Pancreas (tissue), 10 donors: ENCODE measurements around the gene DOCK1. TPM values are rescaled to one million over a fixed set of nuclear protein-coding genes. Genes with fewer than 3 reads are reported as not detected.

Source experiments
- ATAC-seq, 4 donors: fragments of 200-7000 bp; cut with Tn5 transposase; one replicate each; pipeline versions ENCODE4 v1.8.0 to v1.9.1; 2020; ENCODE audit warnings: mild to moderate bottlenecking in 4 of 4, moderate library complexity in 4 of 4
- DNase-seq, 6 donors: peaks; one replicate each; pipeline ENCODE4 v3.0.0-alpha.2; 2020
- FAIRE-seq: peaks from 2 replicates; lab custom pipeline; 2012; peaks lifted over from hg19 to GRCh38; lab: Jason Lieb, UNC
- H3K27ac ChIP-seq, 4 donors: fragments of 200-600 bp; sonication (generic); 1 replicate in 3 of 4; 2 replicates in 1 of 4; pipeline versions ENCODE4 v1.5.0 to v1.8.0; 2020
- H3K27me3 ChIP-seq, 4 donors: fragments of 200-600 bp; one replicate each; pipeline ENCODE4 v1.8.0; 2021
- H3K36me3 ChIP-seq, 3 donors: fragments of 200-600 bp; sonication (generic) in 1 of 3; one replicate each; pipeline versions ENCODE4 v1.5.0 to v1.8.0; 2020 to 2021
- H3K4me1 ChIP-seq, 3 donors: fragments of 200-600 bp; one replicate each; pipeline ENCODE4 v1.8.0; 2021
- H3K4me3 ChIP-seq, 4 donors: fragments of 200-600 bp; sonication (generic) in 2 of 4; one replicate each; pipeline versions ENCODE4 v1.5.0 to v1.8.0; 2020 to 2021
- H3K9me3 ChIP-seq, 4 donors: fragments of 200-600 bp; one replicate each; pipeline ENCODE4 v1.8.0; 2021
- WGBS, 2 donors: extraction: QIAGEN DNeasy Blood & Tissue Kit; methylation state at CpG; one replicate each; pipeline ENCODE4 v1.1.7; 2013; 5-methylcytosine and 5-hydroxymethylcytosine counted together
- intact Hi-C, 3 donors: fragments of 100-400 bp; cut with DNase I; formaldehyde crosslinking; loops; one replicate each; pipeline versions ENCODE4 v1.11.1 to v1.14.2; 2022
- polyA plus RNA-seq, 2 donors: library from polyadenylated mRNA; stranded (reverse); fragments of 200-250 nt; gene quantifications; one replicate each; pipeline ENCODE4 v1.2.3, GENCODE V29; 2013
- total RNA-seq, 6 donors: library from RNA; stranded (reverse); fragmentation: NEBNext Ultra II Directional in 4 of 6; extraction: Animal tissue kit (Norgen Biotek cat#: 25700) in 4 of 6; gene quantifications; one replicate each; pipeline versions ENCODE4 v1.2.1 to v1.2.4, GENCODE V29; 2021 to 2023
- TF ChIP-seq, protein P1 (sequence below), 4 donors: fragments of 200-600 bp; sonication (generic) in 3 of 4; IDR thresholded peaks; one replicate each; pipeline versions ENCODE4 v1.5.0 to v1.8.0; 2021; ENCODE audit warnings: antibody characterized with exemption in 4 of 4
- donor health status: healthy with polysubstance abuse.
- donor health status: DM: no; HTN: no; CAD: no; lungs with moderate emphysema.
- donor health status: DM: no; HTN: no; CAD: no.
- donor health status: control.
- donor health status: control.
- donor health status: Bipolar disorder and iron deficiency.
- donor health status: DM: yes; HTN: yes; CAD: no.
- donor health status: DM: no; HTN: no; CAD: no.
- donor health status: DM: no; HTN: no; CAD: no.
- donor health status: DM: yes; HTN: yes; CAD: no.

DOCK1 gene
- total and polyA plus RNA-seq, 8 donors = 12.1 to 38.6 (median 24.2) TPM

DNA sequence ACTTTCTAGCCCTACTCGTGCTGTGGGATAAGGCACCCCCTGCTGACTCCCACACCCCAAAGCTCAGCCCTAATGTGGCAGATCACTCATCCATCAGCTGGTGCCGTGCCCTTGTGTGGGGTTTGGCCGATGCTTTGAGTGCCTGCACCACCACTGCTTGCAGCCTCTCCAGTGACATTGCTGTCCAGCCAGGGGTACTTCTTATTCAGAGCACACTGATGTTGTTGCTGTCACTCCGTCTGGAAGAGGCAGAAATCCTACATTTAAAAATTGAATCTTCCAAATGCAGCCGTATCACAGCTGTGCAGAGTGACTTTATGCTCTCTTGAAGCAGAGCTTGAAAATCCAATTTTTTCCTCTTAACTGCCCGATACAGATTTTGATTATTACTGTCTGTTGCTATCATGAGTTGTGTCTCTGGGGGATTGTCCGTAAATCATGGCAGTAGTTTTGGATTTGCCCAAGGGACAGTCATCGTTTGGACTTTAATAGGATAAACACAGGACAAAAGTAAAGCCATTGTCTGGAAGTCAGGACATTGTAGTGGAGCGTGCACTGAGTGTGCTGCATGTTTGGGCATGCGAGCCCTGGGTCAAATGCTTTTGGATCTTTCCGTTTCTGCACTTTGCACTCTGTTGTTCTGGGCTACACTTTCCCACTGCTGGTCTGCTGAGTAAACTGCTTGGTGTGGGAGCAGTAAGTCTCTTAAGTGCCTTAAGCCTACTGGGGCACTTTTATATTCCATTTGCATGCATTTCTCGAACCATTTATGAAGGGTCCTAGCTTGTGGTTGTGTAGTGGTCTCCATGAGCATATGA is 128.2 kb downstream of the DOCK1 start:
- FAIRE-seq (no peak), DNase-seq (no peak), ATAC-seq (no peak)
- no peak overlapping the region for H3K4me3 ChIP-seq
- H3K36me3 ChIP-seq = peaks cover 0 to 32% (median 4%) of the 10 kb centered on the region in 3 donors
- TF ChIP-seq, protein P1, sequence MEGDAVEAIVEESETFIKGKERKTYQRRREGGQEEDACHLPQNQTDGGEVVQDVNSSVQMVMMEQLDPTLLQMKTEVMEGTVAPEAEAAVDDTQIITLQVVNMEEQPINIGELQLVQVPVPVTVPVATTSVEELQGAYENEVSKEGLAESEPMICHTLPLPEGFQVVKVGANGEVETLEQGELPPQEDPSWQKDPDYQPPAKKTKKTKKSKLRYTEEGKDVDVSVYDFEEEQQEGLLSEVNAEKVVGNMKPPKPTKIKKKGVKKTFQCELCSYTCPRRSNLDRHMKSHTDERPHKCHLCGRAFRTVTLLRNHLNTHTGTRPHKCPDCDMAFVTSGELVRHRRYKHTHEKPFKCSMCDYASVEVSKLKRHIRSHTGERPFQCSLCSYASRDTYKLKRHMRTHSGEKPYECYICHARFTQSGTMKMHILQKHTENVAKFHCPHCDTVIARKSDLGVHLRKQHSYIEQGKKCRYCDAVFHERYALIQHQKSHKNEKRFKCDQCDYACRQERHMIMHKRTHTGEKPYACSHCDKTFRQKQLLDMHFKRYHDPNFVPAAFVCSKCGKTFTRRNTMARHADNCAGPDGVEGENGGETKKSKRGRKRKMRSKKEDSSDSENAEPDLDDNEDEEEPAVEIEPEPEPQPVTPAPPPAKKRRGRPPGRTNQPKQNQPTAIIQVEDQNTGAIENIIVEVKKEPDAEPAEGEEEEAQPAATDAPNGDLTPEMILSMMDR (IDR thresholded peaks at IDR 0.05) = no peak
- H3K27me3 ChIP-seq = no peaks in the 10 kb centered on the region
- intact Hi-C loops = no loop called here
- no peaks in the 10 kb centered on the region for H3K9me3 ChIP-seq
- H3K4me1 ChIP-seq = no peaks in the 10 kb centered on the region
- H3K27ac ChIP-seq = no peak overlapping the region
- 93 to 94% methylated on average over 12 of the region's 12 CpGs for WGBS, 2 donors

DNA sequence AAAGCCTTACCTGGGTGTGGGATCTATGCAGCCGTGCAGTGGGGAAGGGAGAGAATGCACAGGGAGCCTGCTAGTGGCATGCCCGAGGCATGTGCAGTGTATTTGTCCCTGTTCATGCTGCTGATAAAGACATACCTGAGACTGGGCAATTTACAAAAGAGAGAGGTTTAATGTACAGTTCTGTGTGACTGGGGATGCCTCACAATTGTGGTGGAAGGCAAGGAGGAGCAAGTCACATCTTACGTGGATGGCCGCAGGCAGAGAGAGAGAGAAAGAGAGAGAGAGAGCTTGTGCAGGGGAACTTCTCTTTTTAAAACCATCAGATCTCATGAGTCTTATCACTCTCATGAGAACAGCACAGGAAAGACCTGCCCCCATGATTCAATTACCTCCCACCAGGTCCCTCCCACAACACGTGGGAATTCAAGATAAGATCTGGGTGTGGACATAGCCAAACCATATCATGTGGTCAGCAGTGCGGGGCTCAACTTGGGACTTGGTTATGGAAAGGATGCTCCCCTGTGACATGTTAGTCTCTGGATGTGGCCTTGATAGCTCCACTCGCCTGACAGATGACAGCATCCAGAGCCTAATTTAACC is 128.9 kb downstream of the DOCK1 start:
- ATAC-seq = no peak
- Histone ChIP-seq H3K4me1 (no peaks in the 10 kb centered on the region), H3K36me3 (peaks cover 0 to 38% (median 4%) of the 10 kb centered on the region in 3 donors), H3K4me3 (no peak overlapping the region), H3K27ac (no peak overlapping the region), H3K27me3 (no peaks in the 10 kb centered on the region), H3K9me3 (no peaks in the 10 kb centered on the region)
- intact Hi-C loops = no loop called here
- TF ChIP-seq, protein P1 (IDR thresholded peaks at IDR 0.05) = no peak
- WGBS, 2 donors = 79 to 84% methylated on average over 7 of the region's 7 CpGs
- no peak for FAIRE-seq
- DNase-seq = no peak

DNA sequence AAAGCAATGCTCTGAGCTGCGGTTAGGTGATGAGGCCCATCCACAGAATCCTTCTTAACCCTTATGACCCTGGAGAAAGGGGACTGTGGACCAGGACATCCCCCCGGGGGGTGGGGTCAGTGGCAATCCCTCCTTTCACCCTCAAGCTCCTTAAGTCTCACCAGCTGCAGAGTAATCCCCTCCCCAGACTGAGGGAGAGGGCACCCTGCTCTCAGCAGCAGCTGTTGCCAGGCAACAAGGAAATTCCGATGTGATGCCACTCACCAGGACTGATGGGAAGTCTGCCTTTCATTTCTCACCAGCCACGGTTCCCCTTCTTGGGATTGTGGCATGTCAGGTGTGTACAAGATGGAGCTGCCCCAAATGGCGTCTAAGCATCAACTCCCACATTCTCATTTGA is 129.6 kb downstream of the DOCK1 start:
- ATAC-seq (no peak), DNase-seq (no peak), FAIRE-seq (no peak)
- no peak overlapping the region for H3K4me3 ChIP-seq
- 93 to 95% methylated on average over 5 of the region's 5 CpGs for WGBS, 2 donors
- no peaks in the 10 kb centered on the region for H3K27me3 ChIP-seq
- no peak overlapping the region for H3K27ac ChIP-seq
- H3K4me1 ChIP-seq = no peaks in the 10 kb centered on the region
- peaks cover 0 to 37% (median 4%) of the 10 kb centered on the region in 3 donors for H3K36me3 ChIP-seq
- intact Hi-C loops = no loop called here
- no peaks in the 10 kb centered on the region for H3K9me3 ChIP-seq
- TF ChIP-seq, protein P1 (IDR thresholded peaks at IDR 0.05) = no peak

DNA sequence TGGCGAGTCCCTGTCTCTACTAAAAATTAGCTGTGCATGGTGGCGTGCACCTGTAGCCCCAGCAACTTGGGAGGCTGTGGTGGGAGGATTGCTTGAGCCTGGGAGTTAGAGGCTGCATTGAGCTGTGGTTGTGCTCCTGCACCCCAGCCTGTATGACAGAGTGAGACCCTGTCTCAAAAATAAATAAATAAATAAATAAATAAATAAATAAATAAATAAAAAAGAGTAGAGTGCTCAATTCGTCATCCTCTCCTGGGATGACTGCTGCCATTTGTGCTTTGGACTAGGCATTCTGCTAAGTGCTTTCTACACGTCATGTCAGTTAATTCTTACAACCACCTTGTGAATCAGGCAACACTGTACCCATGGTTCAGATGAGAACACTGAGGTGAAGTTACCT is 130.6 kb downstream of the DOCK1 start:
- intact Hi-C loops = no loop called here
- H3K27ac ChIP-seq = no peak overlapping the region
- WGBS, 2 donors = 95% methylated on average over 4 of the region's 4 CpGs
- H3K9me3 ChIP-seq = no peaks in the 10 kb centered on the region
- H3K4me3 ChIP-seq = no peak overlapping the region
- TF ChIP-seq, protein P1 (IDR thresholded peaks at IDR 0.05) = no peak
- DNase-seq (no peak), FAIRE-seq (no peak), ATAC-seq (no peak)
- no peaks in the 10 kb centered on the region for H3K27me3 ChIP-seq
- H3K36me3 ChIP-seq = peaks cover 0 to 36% (median 4%) of the 10 kb centered on the region in 3 donors
- H3K4me1 ChIP-seq = no peaks in the 10 kb centered on the region

DNA sequence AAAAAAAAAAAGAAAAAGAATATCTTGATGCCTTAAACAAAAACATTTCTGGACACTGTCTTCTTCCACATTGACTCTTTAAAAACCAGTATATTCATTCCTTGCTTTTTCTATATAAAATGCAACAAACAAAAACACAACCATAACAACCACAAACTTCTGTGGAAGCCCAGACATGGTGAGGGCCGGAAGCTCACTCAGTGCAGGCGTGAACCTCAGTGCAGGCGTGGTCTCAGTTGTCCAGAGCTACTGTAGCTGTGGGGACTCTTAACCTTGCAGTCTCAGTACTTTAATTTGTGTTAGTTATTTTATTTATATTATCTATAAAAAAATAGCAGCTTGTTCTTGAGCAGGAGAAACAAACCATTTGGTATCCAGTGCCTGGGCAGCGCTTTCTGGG is 131.8 kb downstream of the DOCK1 start:
- no peak overlapping the region for H3K27ac ChIP-seq
- no peak for FAIRE-seq
- 97 to 98% methylated on average over 4 of the region's 4 CpGs for WGBS, 2 donors
- no peaks in the 10 kb centered on the region for H3K4me1 ChIP-seq
- no peaks in the 10 kb centered on the region for H3K9me3 ChIP-seq
- no peak for DNase-seq
- H3K27me3 ChIP-seq = no peaks in the 10 kb centered on the region
- H3K36me3 ChIP-seq = peaks cover 0 to 35% (median 2%) of the 10 kb centered on the region in 3 donors
- no peak overlapping the region for H3K4me3 ChIP-seq
- intact Hi-C loops = no loop called here
- TF ChIP-seq, protein P1 (IDR thresholded peaks at IDR 0.05) = no peak
- no peak for ATAC-seq
